OCI-LY7 (cell line): Measurements from ENCODE around the gene PNPLA6. TPM values are rescaled to one million over a fixed set of nuclear protein-coding genes. Genes with fewer than 3 reads are reported as not detected.

Experiments used
- BruUV-seq: library from RNA; stranded (reverse); fragments of 400-500 nt; replicated peaks from 2 replicates; lab custom pipeline; 2021; lab: Mats Ljungman, UMichigan
- CTCF ChIA-PET: fragments of 300-600 bp; sonication (Branson Sonifier 250); formaldehyde crosslinking; loops from one replicate; lab custom pipeline; 2022; ENCODE audit warnings: antibody characterized with exemption; ENCODE audit not compliant: unreplicated experiment; lab: Charles Lee
- POLR2A ChIA-PET: fragments of 300-600 bp; sonication (Branson Sonifier 250); formaldehyde crosslinking; loops from one replicate; lab custom pipeline; 2022; ENCODE audit warnings: antibody characterized with exemption; lab: Charles Lee
- DNase-seq: peaks from one replicate; pipeline ENCODE4 v3.0.0-alpha.2; 2015; ENCODE audit warnings: low spot score
- H2AFZ ChIP-seq: fragments of 200-600 bp; sonication (generic), shearing (Covaris generic); 2 replicates; pipeline ENCODE4 v1.6.1; 2014; ENCODE audit warnings: mild to moderate bottlenecking, antibody characterized with exemption, low read length, moderate library complexity
- H3K27ac ChIP-seq: fragments of 200-600 bp; sonication (generic); 2 replicates; pipeline ENCODE4 v1.5.1; 2014; ENCODE audit warnings: mixed run types, low read depth, mild to moderate bottlenecking, moderate library complexity, low read length, inconsistent platforms; ENCODE audit not compliant: poor library complexity, severe bottlenecking
- H3K36me3 ChIP-seq: fragments of 200-600 bp; sonication (generic); 2 replicates; pipeline ENCODE4 v1.6.1; 2014; ENCODE audit warnings: mild to moderate bottlenecking, antibody characterized with exemption, low read length, moderate library complexity, mixed read lengths; ENCODE audit not compliant: insufficient read depth
- H3K4me1 ChIP-seq: fragments of 200-600 bp; sonication (generic); 2 replicates; pipeline ENCODE4 v1.5.1; 2014; ENCODE audit warnings: mild to moderate bottlenecking, low read length; ENCODE audit not compliant: insufficient read depth, poor library complexity, severe bottlenecking
- H3K4me2 ChIP-seq: fragments of 200-600 bp; sonication (generic); 2 replicates; pipeline ENCODE4 v1.6.1; 2014; ENCODE audit warnings: mild to moderate bottlenecking, low read length
- H3K4me3 ChIP-seq: fragments of 200-600 bp; sonication (generic); 2 replicates; pipeline ENCODE4 v1.5.1; 2014; ENCODE audit warnings: mild to moderate bottlenecking, low read depth, low read length; ENCODE audit not compliant: poor library complexity, severe bottlenecking
- H3K79me2 ChIP-seq: fragments of 200-600 bp; sonication (generic); 2 replicates; pipeline ENCODE4 v1.6.1; 2016; ENCODE audit warnings: low read depth, mild to moderate bottlenecking, low read length, moderate library complexity, mixed read lengths; ENCODE audit not compliant: insufficient read depth
- H3K9me2 ChIP-seq: fragments of 200-600 bp; sonication (generic); 2 replicates; pipeline ENCODE4 v1.6.1; 2016; ENCODE audit warnings: mild to moderate bottlenecking, low read length, mixed read lengths; ENCODE audit not compliant: insufficient read depth
- H3K9me3 ChIP-seq: fragments of 200-600 bp; sonication (generic); 2 replicates; pipeline ENCODE4 v1.6.1; 2014; ENCODE audit warnings: mild to moderate bottlenecking, mixed run types, low read length, mixed read lengths
- H4K20me1 ChIP-seq: fragments of 200-600 bp; sonication (generic); 2 replicates; pipeline ENCODE4 v1.6.1; 2014; ENCODE audit warnings: mild to moderate bottlenecking, antibody characterized with exemption, low read length, moderate library complexity, mixed read lengths; ENCODE audit not compliant: insufficient read depth
- EZH2phosphoT487 ChIP-seq: fragments of 200-600 bp; sonication (generic); IDR thresholded peaks from 2 replicates; pipeline ENCODE4 v1.6.1; 2018; ENCODE audit warnings: low read depth, borderline replicate concordance, mild to moderate bottlenecking, mixed run types, antibody characterized with exemption, low read length, moderate library complexity, mixed read lengths
- intact Hi-C: fragments of 100-400 bp; cut with micrococcal nuclease; formaldehyde crosslinking; loops from one replicate; pipeline ENCODE4 v1.10.0; 2022; ENCODE audit not compliant: unreplicated experiment
- total RNA-seq, 2 experiments: library from RNA; depleted of rRNA in 1 of 2; stranded (reverse); fragments of >200 nt in 1 of 2; shearing (Covaris generic) in 1 of 2; gene quantifications; 2 replicates each; pipeline ENCODE4 v1.2.3, GENCODE V29; 2014 to 2022
- TF ChIP-seq, protein P1 (sequence below): fragments of 200-600 bp; sonication (generic); conservative IDR thresholded peaks from 2 replicates; pipeline ENCODE4 v1.5.1; 2014; ENCODE audit warnings: mild to moderate bottlenecking, antibody characterized with exemption, low read length, moderate library complexity, mixed read lengths

PNPLA6 gene
- total RNA-seq, 2 experiments from 2014 or later = 50.6 to 92.4 TPM

DNA sequence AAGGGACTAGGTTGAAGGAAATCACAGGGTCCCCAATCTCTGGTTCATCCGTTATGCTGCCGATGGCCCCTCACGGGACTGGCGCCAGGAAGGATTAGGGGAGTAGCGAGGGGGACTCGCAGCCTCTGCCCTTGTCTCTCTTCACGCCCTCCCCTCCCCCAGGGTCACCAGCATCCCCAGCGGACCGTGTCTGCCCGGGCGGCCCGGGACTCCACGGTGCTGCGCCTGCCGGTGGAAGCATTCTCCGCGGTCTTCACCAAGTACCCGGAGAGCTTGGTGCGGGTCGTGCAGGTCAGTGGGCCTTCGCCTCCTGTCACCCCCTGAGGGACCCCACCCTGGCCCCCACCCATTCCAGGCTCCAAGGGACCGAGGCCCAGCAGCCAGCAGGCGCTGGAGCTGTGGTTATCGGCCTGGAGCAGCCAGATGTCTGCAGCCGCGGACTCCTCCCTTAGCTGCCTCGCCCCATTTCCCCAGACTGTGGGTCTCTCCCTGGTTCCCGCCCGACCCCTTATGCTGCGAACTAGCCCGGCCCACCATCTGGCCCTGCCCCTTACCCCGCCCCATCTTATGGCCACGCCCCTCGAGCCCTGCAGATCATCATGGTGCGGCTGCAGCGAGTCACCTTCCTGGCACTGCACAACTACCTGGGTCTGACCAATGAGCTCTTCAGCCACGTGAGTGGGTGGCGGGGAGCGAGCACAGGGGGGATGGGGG lies 5.4 kb downstream of the PNPLA6 start:
- Histone ChIP-seq H4K20me1 (no peaks in the 10 kb centered on the region), H3K4me3 (no peak overlapping the region), H3K79me2 (no peaks in the 10 kb centered on the region), H3K27ac (no peak overlapping the region), H3K4me2 (no peak overlapping the region), H3K9me2 (no peaks in the 10 kb centered on the region), H3K36me3 (peaks cover 32% of the 10 kb centered on the region), H3K9me3 (no peaks in the 10 kb centered on the region), H2AFZ (no peak overlapping the region), H3K4me1 (peaks cover 12% of the 10 kb centered on the region)
- ChIA-PET POLR2A (no interaction called here), CTCF (interaction anchor here (0.6 kb wide), 1 partner anchor 65 kb away, joined by 7 read pairs; no protein-coding TSS in a partner anchor)
- intact Hi-C loops = no loop called here
- no peak for DNase-seq
- TF ChIP-seq EZH2phosphoT487 = no peak
- TF ChIP-seq, protein P1, sequence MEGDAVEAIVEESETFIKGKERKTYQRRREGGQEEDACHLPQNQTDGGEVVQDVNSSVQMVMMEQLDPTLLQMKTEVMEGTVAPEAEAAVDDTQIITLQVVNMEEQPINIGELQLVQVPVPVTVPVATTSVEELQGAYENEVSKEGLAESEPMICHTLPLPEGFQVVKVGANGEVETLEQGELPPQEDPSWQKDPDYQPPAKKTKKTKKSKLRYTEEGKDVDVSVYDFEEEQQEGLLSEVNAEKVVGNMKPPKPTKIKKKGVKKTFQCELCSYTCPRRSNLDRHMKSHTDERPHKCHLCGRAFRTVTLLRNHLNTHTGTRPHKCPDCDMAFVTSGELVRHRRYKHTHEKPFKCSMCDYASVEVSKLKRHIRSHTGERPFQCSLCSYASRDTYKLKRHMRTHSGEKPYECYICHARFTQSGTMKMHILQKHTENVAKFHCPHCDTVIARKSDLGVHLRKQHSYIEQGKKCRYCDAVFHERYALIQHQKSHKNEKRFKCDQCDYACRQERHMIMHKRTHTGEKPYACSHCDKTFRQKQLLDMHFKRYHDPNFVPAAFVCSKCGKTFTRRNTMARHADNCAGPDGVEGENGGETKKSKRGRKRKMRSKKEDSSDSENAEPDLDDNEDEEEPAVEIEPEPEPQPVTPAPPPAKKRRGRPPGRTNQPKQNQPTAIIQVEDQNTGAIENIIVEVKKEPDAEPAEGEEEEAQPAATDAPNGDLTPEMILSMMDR = no peak
- no TSS peak for BruUV-seq

DNA sequence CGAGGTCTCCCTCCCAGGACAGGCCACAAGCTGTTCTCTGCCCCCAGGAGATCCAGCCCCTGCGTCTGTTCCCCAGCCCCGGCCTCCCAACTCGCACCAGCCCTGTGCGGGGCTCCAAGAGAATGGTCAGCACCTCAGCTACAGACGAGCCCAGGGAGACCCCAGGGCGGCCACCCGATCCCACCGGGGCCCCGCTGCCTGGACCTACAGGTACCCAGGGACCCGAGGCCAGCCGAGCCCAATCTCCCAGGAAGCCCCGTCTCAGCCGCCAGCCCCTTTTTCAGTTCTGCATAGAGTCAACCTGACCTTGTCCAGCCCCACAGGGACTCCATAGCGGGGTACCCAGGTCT lies 5.9 kb downstream of the PNPLA6 start:
- Histone ChIP-seq H3K4me2 (no peak overlapping the region), H3K9me2 (no peaks in the 10 kb centered on the region), H4K20me1 (no peaks in the 10 kb centered on the region), H3K4me3 (no peak overlapping the region), H3K79me2 (no peaks in the 10 kb centered on the region), H2AFZ (no peak overlapping the region), H3K36me3 (peaks cover 32% of the 10 kb centered on the region), H3K9me3 (no peaks in the 10 kb centered on the region), H3K4me1 (peaks cover 10% of the 10 kb centered on the region), H3K27ac (no peak overlapping the region)
- no peak for DNase-seq
- CTCF ChIA-PET = interaction anchor here (0.6 kb wide), 1 partner anchor 64 kb away, joined by 7 read pairs; no protein-coding TSS in a partner anchor
- TF ChIP-seq EZH2phosphoT487 = no peak
- TF ChIP-seq, protein P1 = no peak
- intact Hi-C loops = no loop called here
- BruUV-seq = no TSS peak
- POLR2A ChIA-PET = no interaction called here

DNA sequence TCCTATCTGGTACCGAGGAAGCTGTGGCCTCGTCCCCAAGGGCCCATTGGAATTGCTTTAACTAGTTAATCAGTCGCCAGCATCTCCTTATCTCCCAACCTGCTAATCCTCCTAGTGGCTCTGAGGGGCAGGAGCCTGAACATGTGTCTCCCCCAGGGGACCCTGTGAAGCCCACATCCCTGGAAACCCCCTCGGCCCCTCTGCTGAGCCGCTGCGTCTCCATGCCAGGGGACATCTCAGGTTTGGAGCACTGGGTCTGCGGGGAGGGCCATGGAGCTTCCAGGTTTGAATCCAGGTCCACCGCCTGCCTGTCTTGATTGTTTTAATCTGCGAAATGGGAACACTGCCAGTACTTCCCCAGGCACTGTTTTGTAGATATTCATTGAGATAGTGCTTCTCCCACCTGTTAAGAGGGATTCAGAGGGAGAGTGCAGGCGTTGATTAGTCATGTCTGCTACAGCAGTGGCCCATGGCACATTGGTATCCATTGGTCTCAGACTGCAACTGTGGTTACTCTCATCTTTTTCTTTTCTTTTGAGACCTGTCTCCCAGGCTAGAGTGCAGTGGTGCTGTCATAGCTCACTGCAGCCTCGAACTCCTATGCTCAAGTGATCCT lies 6.4 kb downstream of the PNPLA6 start:
- Histone ChIP-seq H3K4me3 (no peak overlapping the region), H3K36me3 (peaks cover 32% of the 10 kb centered on the region), H4K20me1 (no peaks in the 10 kb centered on the region), H2AFZ (no peak overlapping the region), H3K9me3 (no peaks in the 10 kb centered on the region), H3K9me2 (no peaks in the 10 kb centered on the region), H3K4me2 (no peak overlapping the region), H3K79me2 (no peaks in the 10 kb centered on the region), H3K4me1 (peaks cover 5% of the 10 kb centered on the region), H3K27ac (no peak overlapping the region)
- no peak for TF ChIP-seq EZH2phosphoT487
- TF ChIP-seq, protein P1 = no peak
- POLR2A ChIA-PET = no interaction called here
- intact Hi-C loops = no loop called here
- DNase-seq = no peak
- BruUV-seq = no TSS peak
- CTCF ChIA-PET = no interaction called here
